ENCODE measurements around the gene NAA80. TPM values are rescaled to one million over a fixed set of nuclear protein-coding genes. Genes with fewer than 3 reads are reported as not detected.
"Not testable (repeated sequence)": the region's sequence is repeated elsewhere in the genome, so short reads cannot be mapped to it uniquely, and the experiment has no call there.

NAA80 gene
- total RNA-seq, 5 donors from 2014 or later (not counting 1 experiment from before 2014, with no cell fraction given) = 33.8 to 45.7 (median 43.9) TPM

DNA sequence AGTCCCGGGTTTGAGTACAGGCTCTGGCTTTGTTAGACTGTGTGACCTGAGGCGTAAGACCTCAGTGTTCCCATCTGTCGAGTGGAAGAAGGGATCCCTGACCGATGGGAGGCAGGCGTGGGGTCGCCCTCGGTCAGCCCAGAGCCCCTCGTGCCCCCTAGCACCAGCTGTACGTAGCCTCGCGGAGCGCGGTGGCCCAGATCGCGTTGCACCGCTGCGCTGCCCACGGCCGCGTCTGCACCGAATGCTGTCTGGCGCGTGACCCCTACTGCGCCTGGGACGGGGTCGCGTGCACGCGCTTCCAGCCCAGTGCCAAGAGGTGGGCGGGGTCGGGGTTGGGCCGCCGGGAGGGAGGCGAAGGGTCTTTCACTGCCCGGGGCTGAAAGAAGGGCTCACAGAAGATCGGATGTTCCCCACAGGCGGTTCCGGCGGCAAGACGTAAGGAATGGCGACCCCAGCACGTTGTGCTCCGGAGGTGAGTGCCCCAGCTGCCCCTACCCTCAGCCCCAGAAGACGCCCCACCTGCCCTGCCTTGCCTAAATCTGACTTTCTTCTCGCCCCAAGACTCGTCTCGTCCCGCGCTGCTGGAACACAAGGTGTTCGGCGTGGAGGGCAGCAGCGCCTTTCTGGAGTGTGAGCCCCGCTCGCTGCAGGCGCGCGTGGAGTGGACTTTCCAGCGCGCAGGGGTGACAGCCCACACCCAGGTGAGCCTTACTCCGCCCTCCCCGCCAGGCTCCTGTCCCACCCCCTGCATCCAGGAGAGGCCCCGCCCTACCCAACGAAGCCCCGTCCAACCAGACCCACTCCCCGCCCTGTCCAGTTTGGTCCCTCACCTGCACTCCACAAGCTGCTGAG is 23.8 kb downstream of the NAA80 start:
- Mint-ChIP-seq H3K27ac (peak overlapping the region in 1 of 2 donors; percentile 19), H3K4me1 (peaks cover 23 to 28% (median 24%) of the 10 kb centered on the region in 3 donors), H3K4me3 (peak overlapping the region in 2 of 3 donors; percentile 13 to 70), H3K36me3 (no peaks in the 10 kb centered on the region), H3K9me3 (no peaks in the 10 kb centered on the region), H3K27me3 (peaks cover 22 to 45% of the 10 kb centered on the region in 2 donors)
- Histone ChIP-seq H3K36me3 (ENCODE audit: control insufficient read depth in 2 of 2, extremely low read depth in 1 of 2, insufficient read depth in 1 of 2, low read length in 1 of 2) (no peaks in the 10 kb centered on the region), H3K9me3 (no peaks in the 10 kb centered on the region), H3K27me3 (replicated peaks in 1 of 2; ENCODE audit: control insufficient read depth in 2 of 2, extremely low read depth in 1 of 2, insufficient read depth in 2 of 2, low read length in 1 of 2) (peaks cover 16 to 68% of the 10 kb centered on the region in 2 experiments), H3K4me3 (ENCODE audit: control insufficient read depth in 1 of 2, extremely low read depth in 1 of 2, low read length in 1 of 2) (no peak overlapping the region), H3K4me1 (ENCODE audit: control insufficient read depth in 1 of 2, extremely low read depth in 1 of 2, insufficient read depth in 2 of 2, low read length in 2 of 2) (peaks cover 3 to 42% of the 10 kb centered on the region in 2 experiments), H3K27ac (ENCODE audit: low read length) (no peak overlapping the region)
- DNase-seq (no peak), ATAC-seq (replicated peaks in 1 of 4) (no peak)
- CTCF ChIA-PET = interaction anchor here (0.6 to 1.0 kb wide), 7 partner anchors 8 to 1284 kb away, joined by 3 to 9 read pairs (median 4); no protein-coding TSS in a partner anchor
- WGBS (ENCODE audit: insufficient coverage) = 5% methylated on average over 65 of the region's 65 CpGs
- POLR2A ChIA-PET = interaction anchor here in 1 of 2 donors (0.6 kb wide), 1 partner anchor 11 kb away, joined by 7 read pairs; no protein-coding TSS in a partner anchor

- Histone ChIP-seq H3K9me3 (no peaks in the 10 kb centered on the region), H3K36me3 (ENCODE audit: control insufficient read depth in 2 of 2, extremely low read depth in 1 of 2, insufficient read depth in 1 of 2, low read length in 1 of 2) (no peaks in the 10 kb centered on the region), H3K4me3 (ENCODE audit: control insufficient read depth in 1 of 2, extremely low read depth in 1 of 2, low read length in 1 of 2) (no peak overlapping the region), H3K4me1 (ENCODE audit: control insufficient read depth in 1 of 2, extremely low read depth in 1 of 2, insufficient read depth in 2 of 2, low read length in 2 of 2) (peaks cover 3 to 42% of the 10 kb centered on the region in 2 experiments), H3K27ac (ENCODE audit: low read length) (no peak overlapping the region), H3K27me3 (replicated peaks in 1 of 2; ENCODE audit: control insufficient read depth in 2 of 2, extremely low read depth in 1 of 2, insufficient read depth in 2 of 2, low read length in 1 of 2) (peaks cover 16 to 68% of the 10 kb centered on the region in 2 experiments)
- ATAC-seq (replicated peaks in 1 of 4) = peak; percentile 37 to 60 (median 52)
- CTCF ChIA-PET = interaction anchor here (0.6 to 1.5 kb wide), 6 partner anchors 9 to 179 kb away, joined by 3 to 8 read pairs (median 4); no protein-coding TSS in a partner anchor
- Mint-ChIP-seq H3K27me3 (peaks cover 22 to 45% of the 10 kb centered on the region in 2 donors), H3K4me3 (peak overlapping the region in 2 of 3 donors; percentile 29 to 70), H3K36me3 (no peaks in the 10 kb centered on the region), H3K9me3 (no peaks in the 10 kb centered on the region), H3K27ac (peak overlapping the region in 1 of 2 donors; percentile 19), H3K4me1 (peaks cover 23 to 28% (median 24%) of the 10 kb centered on the region in 3 donors)
- WGBS (ENCODE audit: insufficient coverage) = 4% methylated on average over 14 of the region's 26 CpGs
- POLR2A ChIA-PET = no interaction called here
- peak; percentile 23 to 85 (median 63) for DNase-seq
Measured at GRCh38 chr3:50274371-50275104, 24.7 kb downstream of the NAA80 start.

GRCh38 chr3:50273689-50274065 is 25.5 kb downstream of the NAA80 start:
- POLR2A ChIA-PET = no interaction called here
- Histone ChIP-seq H3K4me1 (ENCODE audit: control insufficient read depth in 1 of 2, extremely low read depth in 1 of 2, insufficient read depth in 2 of 2, low read length in 2 of 2) (peaks cover 3 to 42% of the 10 kb centered on the region in 2 experiments), H3K9me3 (no peaks in the 10 kb centered on the region), H3K36me3 (ENCODE audit: control insufficient read depth in 2 of 2, extremely low read depth in 1 of 2, insufficient read depth in 1 of 2, low read length in 1 of 2) (no peaks in the 10 kb centered on the region), H3K27me3 (replicated peaks in 1 of 2; ENCODE audit: control insufficient read depth in 2 of 2, extremely low read depth in 1 of 2, insufficient read depth in 2 of 2, low read length in 1 of 2) (peaks cover 16 to 63% of the 10 kb centered on the region in 2 experiments), H3K27ac (ENCODE audit: low read length) (no peak overlapping the region), H3K4me3 (ENCODE audit: control insufficient read depth in 1 of 2, extremely low read depth in 1 of 2, low read length in 1 of 2) (no peak overlapping the region)
- ATAC-seq (replicated peaks in 1 of 4) (no peak), DNase-seq (no peak)
- WGBS (ENCODE audit: insufficient coverage) = 38% methylated on average over 26 of the region's 31 CpGs
- peaks cover 23 to 28% (median 24%) of the 10 kb centered on the region in 3 donors for H3K4me1 Mint-ChIP-seq
- H3K4me3 Mint-ChIP-seq = peak overlapping the region in 1 of 3 donors; percentile 70
- no peaks in the 10 kb centered on the region for H3K36me3 Mint-ChIP-seq
- peaks cover 22 to 46% of the 10 kb centered on the region in 2 donors for H3K27me3 Mint-ChIP-seq
- CTCF ChIA-PET = interaction anchor here in 1 of 2 donors (1.5 kb wide), 1 partner anchor 27 kb away, joined by 3 read pairs; no protein-coding TSS in a partner anchor
- no peaks in the 10 kb centered on the region for H3K9me3 Mint-ChIP-seq
- no peak overlapping the region for H3K27ac Mint-ChIP-seq

- ATAC-seq (replicated peaks in 1 of 4) (peak; percentile 77 to 84 (median 82)), DNase-seq (peak; percentile 44 to 90 (median 78))
- Histone ChIP-seq H3K9me3 (no peaks in the 10 kb centered on the region), H3K27ac (ENCODE audit: low read length) (no peak overlapping the region), H3K4me1 (ENCODE audit: control insufficient read depth in 1 of 2, extremely low read depth in 1 of 2, insufficient read depth in 2 of 2, low read length in 2 of 2) (peaks cover 3 to 42% of the 10 kb centered on the region in 2 experiments), H3K36me3 (ENCODE audit: control insufficient read depth in 2 of 2, extremely low read depth in 1 of 2, insufficient read depth in 1 of 2, low read length in 1 of 2) (no peaks in the 10 kb centered on the region), H3K4me3 (ENCODE audit: control insufficient read depth in 1 of 2, extremely low read depth in 1 of 2, low read length in 1 of 2) (peak overlapping the region in 1 of 2 donors; percentile 15), H3K27me3 (replicated peaks in 1 of 2; ENCODE audit: control insufficient read depth in 2 of 2, extremely low read depth in 1 of 2, insufficient read depth in 2 of 2, low read length in 1 of 2) (peaks cover 12 to 58% of the 10 kb centered on the region in 2 experiments)
- Mint-ChIP-seq H3K4me1 (peaks cover 23 to 28% (median 24%) of the 10 kb centered on the region in 3 donors), H3K9me3 (no peaks in the 10 kb centered on the region), H3K27me3 (peaks cover 22 to 42% of the 10 kb centered on the region in 2 donors), H3K4me3 (peak overlapping the region; percentile 39 to 76 (median 47)), H3K27ac (peak overlapping the region in 1 of 2 donors; percentile 39), H3K36me3 (no peaks in the 10 kb centered on the region)
- ChIA-PET CTCF (interaction anchor here in 1 of 2 donors (1.5 kb wide), 1 partner anchor 27 kb away, joined by 3 read pairs; no protein-coding TSS in a partner anchor), POLR2A (no interaction called here)
- WGBS (ENCODE audit: insufficient coverage) = 4% methylated on average over 52 of the region's 61 CpGs
Measured at GRCh38 chr3:50272911-50273688, 26.1 kb downstream of the NAA80 start.

DNA sequence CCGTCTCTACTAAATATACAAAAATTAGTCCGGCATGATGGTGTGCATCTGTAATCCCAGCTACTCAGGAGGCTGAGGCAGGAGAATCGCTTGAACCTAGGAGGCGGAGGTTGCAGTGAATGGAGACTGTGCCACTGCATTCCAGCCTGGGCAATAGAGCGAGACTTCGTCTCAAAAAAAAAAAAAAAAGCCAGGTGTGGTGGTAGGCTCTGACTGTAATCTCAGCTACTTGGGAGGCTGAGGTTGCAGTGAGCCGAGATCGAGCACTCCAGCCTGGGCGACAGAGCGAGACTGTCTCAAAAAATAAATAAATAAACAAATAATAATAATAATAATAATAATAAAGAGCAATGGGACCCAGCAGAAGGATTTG is 26.7 kb downstream of the NAA80 start:
- DNase-seq; H3K9me3 Mint-ChIP-seq; H3K27ac Mint-ChIP-seq; H3K4me3 ChIP-seq (ENCODE audit: control insufficient read depth in 1 of 2, extremely low read depth in 1 of 2, low read length in 1 of 2); H3K27ac ChIP-seq (ENCODE audit: low read length); POLR2A ChIA-PET; H3K36me3 ChIP-seq (ENCODE audit: control insufficient read depth in 2 of 2, extremely low read depth in 1 of 2, insufficient read depth in 1 of 2, low read length in 1 of 2); H3K36me3 Mint-ChIP-seq; ATAC-seq (replicated peaks in 1 of 4); H3K9me3 ChIP-seq: not testable (repeated sequence)
- Mint-ChIP-seq H3K27me3 (peaks cover 25 to 37% of the 10 kb centered on the region in 2 donors), H3K4me1 (peaks cover 23 to 28% (median 24%) of the 10 kb centered on the region in 3 donors), H3K4me3 (peak overlapping the region in 1 of 3 donors; percentile 76)
- CTCF ChIA-PET = interaction anchor here (0.6 to 0.7 kb wide), 4 partner anchors 14 to 150 kb away, joined by 3 to 5 read pairs (median 4); no protein-coding TSS in a partner anchor
- peaks cover 3 to 42% of the 10 kb centered on the region in 2 experiments for H3K4me1 ChIP-seq (ENCODE audit: control insufficient read depth in 1 of 2, extremely low read depth in 1 of 2, insufficient read depth in 2 of 2, low read length in 2 of 2)
- peaks cover 11 to 58% of the 10 kb centered on the region in 2 experiments for H3K27me3 ChIP-seq (replicated peaks in 1 of 2; ENCODE audit: control insufficient read depth in 2 of 2, extremely low read depth in 1 of 2, insufficient read depth in 2 of 2, low read length in 1 of 2)
- no CpG with 5 or more reads among the region's 10 CpGs for WGBS (ENCODE audit: insufficient coverage)
